HepG2 (cell line): ENCODE data around the gene RRAS2.

Experiments used
- EZH2 ChIP-seq: conservative IDR thresholded peaks from 2 replicates; pipeline ENCODE4 v1.6.1; 2012; ENCODE audit warnings: mild to moderate bottlenecking, low read depth, low read length, moderate library complexity
- FOXM1 ChIP-seq: sonication (generic); formaldehyde crosslinking; IDR thresholded peaks from 2 replicates; pipeline ENCODE4 v1.5.0; 2020; ENCODE audit warnings: missing genetic modification reagents
- HNRNPLL ChIP-seq: fragments of 200-400 bp; formaldehyde crosslinking; IDR thresholded peaks from 2 replicates; pipeline ENCODE4 v1.6.1; 2017; ENCODE audit warnings: mild to moderate bottlenecking, low read depth, low read length; ENCODE audit not compliant: poor library complexity, severe bottlenecking
- HOXA7 ChIP-seq: sonication (generic); formaldehyde crosslinking; IDR thresholded peaks from 2 replicates; pipeline ENCODE4 v1.8.1; 2022; ENCODE audit warnings: mild to moderate bottlenecking, missing genetic modification reagents, moderate library complexity
- KDM1A ChIP-seq: IDR thresholded peaks from 2 replicates; pipeline ENCODE4 v1.6.1; 2016; ENCODE audit warnings: missing compliant biosample characterization
- MTA1 ChIP-seq: sonication (generic); formaldehyde crosslinking; IDR thresholded peaks from 2 replicates; pipeline ENCODE4 v1.4.0; 2020; ENCODE audit warnings: missing genetic modification reagents, mild to moderate bottlenecking, borderline replicate concordance
- POLR2A ChIP-seq, 2 experiments: IDR thresholded peaks; 2 replicates each; pipeline ENCODE4 v1.6.1; 2011; ENCODE audit warnings: low read depth in 2 of 2, low read length in 2 of 2, mild to moderate bottlenecking in 1 of 2, moderate library complexity in 1 of 2; ENCODE audit not compliant: insufficient read depth in 1 of 2
- POLR2AphosphoS5 ChIP-seq: IDR thresholded peaks from 2 replicates; pipeline ENCODE4 v1.6.1; 2012; ENCODE audit warnings: low read depth, low read length
- ZNF598 ChIP-seq: sonication (generic); formaldehyde crosslinking; IDR thresholded peaks from 2 replicates; pipeline ENCODE4 v1.5.1; 2020; ENCODE audit warnings: mild to moderate bottlenecking, missing genetic modification reagents, borderline replicate concordance
- TF ChIP-seq, protein P1 (sequence below): sonication (generic); formaldehyde crosslinking; IDR thresholded peaks from 2 replicates; pipeline ENCODE4 v1.5.0; 2020; ENCODE audit warnings: mild to moderate bottlenecking, missing genetic modification reagents, moderate library complexity
- TF ChIP-seq, protein P2 (sequence below): sonication (generic); formaldehyde crosslinking; IDR thresholded peaks from 2 replicates; pipeline ENCODE4 v1.5.0; 2020; ENCODE audit warnings: missing genetic modification reagents
- TF ChIP-seq, protein P3 (sequence below): sonication (generic); formaldehyde crosslinking; IDR thresholded peaks from 2 replicates; pipeline ENCODE4 v1.8.1; 2022; ENCODE audit warnings: mild to moderate bottlenecking, missing genetic modification reagents

DNA sequence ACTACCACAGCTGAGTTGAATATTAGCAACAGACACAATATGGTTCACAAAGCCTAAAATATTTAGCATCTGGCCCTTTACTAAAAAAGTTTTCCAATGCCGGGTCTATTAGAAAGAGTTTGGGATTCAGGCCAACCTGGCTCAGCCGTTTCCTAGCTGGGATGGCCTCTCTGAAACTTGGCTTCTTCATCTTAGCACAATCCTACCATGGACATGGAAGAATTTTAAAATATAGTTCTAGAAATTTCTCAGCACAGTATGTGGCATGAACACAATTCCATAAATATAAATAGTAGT is 103.8 kb downstream of the RRAS2 start:
- TF ChIP-seq POLR2AphosphoS5 (no peak), FOXM1 (no peak), KDM1A (no peak), HOXA7 (CRISPR knock-in tag) (no peak), HNRNPLL (no peak), POLR2A (IDR thresholded peaks at IDR 0.05; ENCODE audit: insufficient read depth in 1 of 2, low read depth in 2 of 2, low read length in 2 of 2) (no peak), ZNF598 (CRISPR knock-in tag) (no peak), EZH2 (no peak), MTA1 (CRISPR knock-in tag) (no peak)
- TF ChIP-seq, protein P1, sequence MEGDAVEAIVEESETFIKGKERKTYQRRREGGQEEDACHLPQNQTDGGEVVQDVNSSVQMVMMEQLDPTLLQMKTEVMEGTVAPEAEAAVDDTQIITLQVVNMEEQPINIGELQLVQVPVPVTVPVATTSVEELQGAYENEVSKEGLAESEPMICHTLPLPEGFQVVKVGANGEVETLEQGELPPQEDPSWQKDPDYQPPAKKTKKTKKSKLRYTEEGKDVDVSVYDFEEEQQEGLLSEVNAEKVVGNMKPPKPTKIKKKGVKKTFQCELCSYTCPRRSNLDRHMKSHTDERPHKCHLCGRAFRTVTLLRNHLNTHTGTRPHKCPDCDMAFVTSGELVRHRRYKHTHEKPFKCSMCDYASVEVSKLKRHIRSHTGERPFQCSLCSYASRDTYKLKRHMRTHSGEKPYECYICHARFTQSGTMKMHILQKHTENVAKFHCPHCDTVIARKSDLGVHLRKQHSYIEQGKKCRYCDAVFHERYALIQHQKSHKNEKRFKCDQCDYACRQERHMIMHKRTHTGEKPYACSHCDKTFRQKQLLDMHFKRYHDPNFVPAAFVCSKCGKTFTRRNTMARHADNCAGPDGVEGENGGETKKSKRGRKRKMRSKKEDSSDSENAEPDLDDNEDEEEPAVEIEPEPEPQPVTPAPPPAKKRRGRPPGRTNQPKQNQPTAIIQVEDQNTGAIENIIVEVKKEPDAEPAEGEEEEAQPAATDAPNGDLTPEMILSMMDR (CRISPR knock-in tag): no peak
- TF ChIP-seq, protein P2, sequence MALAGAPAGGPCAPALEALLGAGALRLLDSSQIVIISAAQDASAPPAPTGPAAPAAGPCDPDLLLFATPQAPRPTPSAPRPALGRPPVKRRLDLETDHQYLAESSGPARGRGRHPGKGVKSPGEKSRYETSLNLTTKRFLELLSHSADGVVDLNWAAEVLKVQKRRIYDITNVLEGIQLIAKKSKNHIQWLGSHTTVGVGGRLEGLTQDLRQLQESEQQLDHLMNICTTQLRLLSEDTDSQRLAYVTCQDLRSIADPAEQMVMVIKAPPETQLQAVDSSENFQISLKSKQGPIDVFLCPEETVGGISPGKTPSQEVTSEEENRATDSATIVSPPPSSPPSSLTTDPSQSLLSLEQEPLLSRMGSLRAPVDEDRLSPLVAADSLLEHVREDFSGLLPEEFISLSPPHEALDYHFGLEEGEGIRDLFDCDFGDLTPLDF (CRISPR knock-in tag): no peak
- TF ChIP-seq, protein P3, sequence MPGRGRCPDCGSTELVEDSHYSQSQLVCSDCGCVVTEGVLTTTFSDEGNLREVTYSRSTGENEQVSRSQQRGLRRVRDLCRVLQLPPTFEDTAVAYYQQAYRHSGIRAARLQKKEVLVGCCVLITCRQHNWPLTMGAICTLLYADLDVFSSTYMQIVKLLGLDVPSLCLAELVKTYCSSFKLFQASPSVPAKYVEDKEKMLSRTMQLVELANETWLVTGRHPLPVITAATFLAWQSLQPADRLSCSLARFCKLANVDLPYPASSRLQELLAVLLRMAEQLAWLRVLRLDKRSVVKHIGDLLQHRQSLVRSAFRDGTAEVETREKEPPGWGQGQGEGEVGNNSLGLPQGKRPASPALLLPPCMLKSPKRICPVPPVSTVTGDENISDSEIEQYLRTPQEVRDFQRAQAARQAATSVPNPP (CRISPR knock-in tag): no peak
